RKO (cell line): ENCODE results near the gene E4F1.

Source experiments
- DNase-seq: peaks from one replicate; pipeline ENCODE4 v3.0.0-alpha.2; 2016; ENCODE audit warnings: low spot score

E4F1 gene

DNA sequence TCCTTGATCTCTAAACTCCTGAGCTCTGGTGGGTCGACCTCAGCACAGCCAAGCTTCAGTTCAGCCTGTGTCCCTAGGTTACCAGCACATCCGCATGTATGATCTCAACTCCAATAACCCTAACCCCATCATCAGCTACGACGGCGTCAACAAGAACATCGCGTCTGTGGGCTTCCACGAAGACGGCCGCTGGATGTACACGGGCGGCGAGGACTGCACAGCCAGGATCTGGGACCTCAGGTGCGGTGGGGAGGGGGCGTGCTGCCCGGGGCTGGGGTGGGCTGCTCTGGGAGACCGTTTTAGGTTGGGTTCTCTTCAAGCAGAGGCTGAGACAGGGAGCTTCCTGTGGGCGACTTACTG is 17.0 kb upstream of the E4F1 start:
- DNase-seq = no peak

DNA sequence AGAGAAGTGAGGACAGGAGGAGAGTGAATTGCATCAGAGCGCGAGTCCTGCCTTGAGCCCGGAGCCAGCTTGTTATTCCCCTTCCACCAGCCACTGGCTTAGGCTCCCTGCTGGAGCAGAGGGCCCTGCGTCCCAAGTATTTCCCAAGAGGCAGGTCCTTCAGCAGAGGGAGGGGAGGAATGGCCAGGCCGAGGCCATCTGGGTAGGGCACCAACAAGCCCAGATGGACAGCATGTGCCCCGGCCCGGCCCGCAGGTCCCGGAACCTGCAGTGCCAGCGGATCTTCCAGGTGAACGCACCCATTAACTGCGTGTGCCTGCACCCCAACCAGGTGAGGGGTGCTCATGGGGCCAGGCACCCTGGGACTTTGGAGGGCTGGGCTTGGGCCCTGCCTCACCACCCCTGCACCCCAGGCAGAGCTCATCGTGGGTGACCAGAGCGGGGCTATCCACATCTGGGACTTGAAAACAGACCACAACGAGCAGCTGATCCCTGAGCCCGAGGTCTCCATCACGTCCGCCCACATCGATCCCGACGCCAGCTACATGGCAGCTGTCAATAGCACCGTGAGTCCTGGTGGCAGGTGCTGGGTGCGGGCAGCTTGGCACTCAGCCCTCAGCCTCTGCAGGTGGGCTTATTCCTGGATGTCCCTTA is 16.5 kb upstream of the E4F1 start:
- no peak for DNase-seq

DNA sequence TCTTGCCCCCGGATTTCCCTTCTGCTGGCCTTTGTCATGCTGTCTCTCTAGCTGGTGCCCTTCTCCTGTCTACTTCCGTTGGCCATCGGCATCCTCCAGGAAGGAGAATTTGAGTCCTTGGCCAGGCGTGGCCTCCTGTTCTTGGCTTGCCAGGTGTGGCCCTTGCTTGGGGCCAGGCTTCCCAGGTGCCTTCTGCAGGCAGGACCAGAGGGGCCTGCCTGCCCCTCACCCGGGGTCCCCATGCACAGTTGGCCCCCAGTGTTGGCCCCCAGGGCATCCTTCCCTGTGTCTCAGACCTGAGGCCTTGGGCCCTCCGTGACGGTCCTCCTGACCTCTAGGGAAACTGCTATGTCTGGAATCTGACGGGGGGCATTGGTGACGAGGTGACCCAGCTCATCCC is 15.5 kb upstream of the E4F1 start:
- no peak for DNase-seq

DNA sequence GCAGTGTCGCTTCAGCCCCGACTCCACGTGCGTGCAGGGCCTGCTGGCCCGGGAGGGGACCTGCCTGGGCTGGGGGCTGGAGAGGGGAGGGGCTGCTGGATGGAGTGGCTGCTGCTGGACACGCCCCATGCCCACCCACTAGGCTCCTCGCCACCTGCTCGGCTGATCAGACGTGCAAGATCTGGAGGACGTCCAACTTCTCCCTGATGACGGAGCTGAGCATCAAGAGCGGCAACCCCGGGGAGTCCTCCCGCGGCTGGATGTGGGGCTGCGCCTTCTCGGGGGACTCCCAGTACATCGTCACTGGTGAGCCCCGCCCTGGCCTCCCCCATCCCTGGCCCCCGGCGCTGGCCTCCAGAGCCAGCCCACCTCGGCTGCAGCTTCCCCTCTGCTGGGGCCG is 15.1 kb upstream of the E4F1 start:
- DNase-seq = no peak

DNA sequence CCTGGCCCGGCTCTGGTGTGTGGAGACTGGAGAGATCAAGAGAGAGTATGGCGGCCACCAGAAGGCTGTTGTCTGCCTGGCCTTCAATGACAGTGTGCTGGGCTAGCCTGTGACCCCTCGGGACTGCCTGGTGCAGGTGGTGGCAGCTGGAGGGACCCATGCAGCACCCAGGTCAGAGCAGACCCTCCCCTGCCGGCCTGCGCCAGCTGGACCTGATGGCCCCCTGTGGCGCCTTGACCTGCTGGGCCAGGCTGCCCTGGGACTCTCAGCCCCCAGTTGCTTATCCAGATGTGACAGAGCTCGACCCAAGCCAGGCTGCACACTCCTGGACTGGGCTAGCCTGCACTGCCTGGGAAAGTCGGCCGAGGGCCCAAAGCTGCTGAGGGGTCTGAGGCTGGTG is 14.6 kb upstream of the E4F1 start:
- no peak for DNase-seq

DNA sequence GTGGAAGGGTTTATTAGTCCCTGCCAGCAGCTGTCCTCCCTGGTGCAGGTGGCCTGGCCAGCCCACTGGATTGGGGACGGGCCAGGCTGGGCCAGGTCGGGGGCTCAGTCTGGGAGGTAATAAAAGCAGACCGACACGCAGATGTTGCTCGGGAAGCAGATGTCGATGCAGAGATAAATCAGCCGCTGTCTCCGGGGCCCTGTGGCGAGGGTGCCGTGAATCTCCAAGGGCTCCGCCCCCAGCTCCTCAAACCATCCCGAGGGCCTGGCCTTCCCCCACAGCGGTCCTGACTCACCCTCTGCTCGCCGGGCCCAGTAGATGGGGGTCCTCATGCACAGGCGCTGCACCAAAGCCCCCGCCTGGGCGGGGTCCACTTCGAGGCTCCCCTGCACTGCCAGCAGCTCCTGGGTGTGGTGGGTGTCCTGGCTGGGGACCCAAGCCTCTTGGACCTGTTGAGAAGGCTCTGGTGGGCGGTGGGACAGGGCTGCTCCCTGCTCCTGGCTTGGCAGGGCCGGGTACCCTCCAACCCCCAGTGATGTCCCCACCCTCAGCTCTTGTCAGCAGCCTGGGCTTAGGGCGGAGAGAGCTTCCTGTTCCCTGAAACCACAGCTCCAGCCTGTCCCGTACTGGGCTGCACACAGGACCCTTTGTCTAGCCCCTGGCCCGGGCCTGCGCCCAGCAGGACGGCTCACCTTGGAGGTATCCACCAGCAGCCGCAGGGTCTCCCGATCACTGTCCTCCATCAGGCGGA is 14.0 kb upstream of the E4F1 start:
- DNase-seq = no peak

DNA sequence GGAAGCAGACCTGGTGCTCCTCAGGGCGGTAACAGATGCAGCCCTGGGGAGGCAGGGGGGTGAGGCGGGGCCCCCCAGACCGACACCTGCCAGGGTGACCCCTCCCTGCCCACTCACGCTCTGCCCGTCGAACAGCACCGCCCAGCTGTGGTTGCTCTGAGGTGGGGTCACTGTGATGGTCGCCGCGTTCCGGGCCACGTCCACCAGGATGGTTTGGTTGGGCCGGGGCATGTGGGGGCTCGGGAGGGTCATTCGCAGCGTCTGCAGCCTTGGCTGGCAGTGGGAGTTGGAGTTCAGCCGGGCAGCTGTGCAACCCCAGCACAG is 13.4 kb upstream of the E4F1 start:
- DNase-seq = no peak

DNA sequence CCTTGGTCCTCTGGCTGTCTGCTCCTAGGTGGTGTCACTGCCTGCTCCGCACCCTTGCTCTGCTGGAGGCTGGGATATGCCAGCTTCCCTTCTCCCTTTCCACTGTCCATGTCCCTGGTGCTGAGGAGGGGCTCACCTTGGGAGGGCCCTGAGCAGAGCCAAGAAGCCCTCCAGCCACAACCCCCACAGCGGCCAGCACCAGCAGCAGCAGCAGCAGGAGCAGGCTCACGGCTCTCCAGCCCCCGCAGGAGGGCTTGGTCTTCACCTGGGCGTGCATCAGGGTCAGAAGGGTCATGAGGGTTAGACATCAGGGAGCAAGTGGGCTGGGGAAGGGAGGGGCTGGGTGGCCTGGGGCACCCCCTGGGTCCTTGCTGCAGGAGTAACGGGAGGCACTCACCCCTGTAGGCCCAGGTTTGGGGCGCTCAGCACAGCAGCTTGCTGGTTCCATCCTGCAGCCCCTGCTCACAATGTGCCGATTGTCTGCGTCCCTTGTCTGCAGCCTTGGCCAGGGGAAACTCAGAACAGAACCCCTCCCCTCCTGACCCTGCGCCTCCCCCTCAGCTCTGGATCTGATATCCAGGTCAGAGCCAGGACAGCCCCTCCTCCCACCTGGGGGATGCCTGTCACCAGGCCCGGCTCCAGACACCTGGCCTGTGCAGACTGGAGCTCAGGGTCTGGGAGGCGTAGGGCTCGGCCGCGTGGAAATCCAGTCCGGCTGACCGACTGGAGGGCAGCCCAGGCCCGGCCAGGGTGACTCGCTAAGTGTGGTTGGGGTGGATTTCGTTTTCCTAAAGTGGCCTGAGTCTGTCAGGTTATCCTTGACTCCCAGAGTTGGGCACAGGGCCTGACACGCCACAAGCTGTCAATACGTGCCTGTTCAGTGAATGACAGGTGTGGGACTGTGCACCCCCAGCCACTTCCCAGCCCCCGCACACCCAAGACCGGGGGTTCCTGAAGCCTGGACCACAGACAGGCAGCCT is 12.7 kb upstream of the E4F1 start, which contains the start of gene BRICD5:
TSS of gene BRICD5 (minus strand) at position 478 of the 980 bp plus-strand sequence. CDS start at position 448, 30 bp downstream.
- DNase-seq = no peak

DNA sequence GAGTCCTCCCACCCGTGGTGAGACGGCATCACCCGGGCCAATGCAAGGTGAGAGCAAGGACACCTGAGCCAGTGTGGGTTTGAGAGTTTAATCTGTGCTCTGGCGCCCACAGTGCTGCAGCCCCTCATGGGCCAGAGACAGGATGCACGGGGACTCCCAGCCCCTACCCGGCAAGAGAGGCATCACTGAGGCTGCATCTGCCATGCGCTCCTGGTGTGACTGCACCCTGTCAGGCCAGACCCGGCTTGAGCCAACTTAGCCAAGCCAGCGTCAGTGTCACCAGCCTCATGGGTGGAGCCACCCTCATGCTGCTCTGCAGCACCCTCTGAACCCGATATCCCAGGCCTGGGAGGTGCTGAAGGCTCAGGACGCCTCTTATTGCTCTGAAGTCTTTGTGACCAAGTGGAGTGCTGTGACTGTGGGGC is 11.5 kb upstream of the E4F1 start:
- DNase-seq = no peak

DNA sequence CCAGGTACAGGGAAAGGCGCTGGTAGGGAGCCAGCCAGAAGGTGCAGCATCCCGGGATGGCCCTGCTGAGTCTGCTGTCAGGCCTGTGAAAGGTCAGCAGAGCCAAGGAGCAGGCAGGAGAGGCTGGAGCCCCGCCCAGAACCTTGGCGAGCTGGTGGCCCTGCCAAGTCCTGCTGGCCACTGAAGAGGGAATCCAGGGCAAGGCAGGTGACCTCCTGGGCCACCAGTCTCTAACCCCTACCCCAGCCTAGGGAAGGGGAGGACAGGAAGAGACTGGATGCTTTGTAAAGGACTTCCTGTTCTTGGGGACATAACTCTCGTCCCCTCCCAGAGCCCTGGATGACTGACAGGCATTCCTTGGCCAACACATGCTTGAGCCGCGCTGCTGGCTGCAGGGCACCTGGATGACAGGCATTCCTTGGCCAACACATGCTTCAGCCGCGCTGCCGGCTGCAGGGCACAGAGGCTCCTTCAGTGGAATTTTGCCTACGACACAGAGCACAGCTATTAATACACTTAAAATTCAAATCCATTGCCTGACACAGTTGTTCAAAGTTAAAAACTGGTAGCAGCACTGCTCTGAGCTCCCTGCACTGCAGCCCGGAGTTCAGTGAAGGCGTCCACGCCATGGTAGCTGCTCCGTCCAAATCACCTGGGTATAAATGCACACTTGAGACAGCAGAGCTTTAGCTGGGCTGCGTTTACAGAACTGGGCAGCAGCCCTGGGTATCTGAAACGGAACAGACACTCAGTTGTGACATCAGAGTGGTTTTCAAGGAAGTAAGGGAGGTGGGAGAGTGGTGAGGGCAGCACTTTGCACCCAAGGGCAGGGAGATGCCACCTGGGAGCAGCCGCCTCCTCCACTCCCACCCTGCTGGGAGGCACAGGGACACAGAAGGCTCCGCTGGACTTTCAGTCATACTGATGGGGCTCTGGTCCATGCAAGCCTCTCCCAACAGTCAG is 10.7 kb upstream of the E4F1 start:
- peak; percentile 73 for DNase-seq

DNA sequence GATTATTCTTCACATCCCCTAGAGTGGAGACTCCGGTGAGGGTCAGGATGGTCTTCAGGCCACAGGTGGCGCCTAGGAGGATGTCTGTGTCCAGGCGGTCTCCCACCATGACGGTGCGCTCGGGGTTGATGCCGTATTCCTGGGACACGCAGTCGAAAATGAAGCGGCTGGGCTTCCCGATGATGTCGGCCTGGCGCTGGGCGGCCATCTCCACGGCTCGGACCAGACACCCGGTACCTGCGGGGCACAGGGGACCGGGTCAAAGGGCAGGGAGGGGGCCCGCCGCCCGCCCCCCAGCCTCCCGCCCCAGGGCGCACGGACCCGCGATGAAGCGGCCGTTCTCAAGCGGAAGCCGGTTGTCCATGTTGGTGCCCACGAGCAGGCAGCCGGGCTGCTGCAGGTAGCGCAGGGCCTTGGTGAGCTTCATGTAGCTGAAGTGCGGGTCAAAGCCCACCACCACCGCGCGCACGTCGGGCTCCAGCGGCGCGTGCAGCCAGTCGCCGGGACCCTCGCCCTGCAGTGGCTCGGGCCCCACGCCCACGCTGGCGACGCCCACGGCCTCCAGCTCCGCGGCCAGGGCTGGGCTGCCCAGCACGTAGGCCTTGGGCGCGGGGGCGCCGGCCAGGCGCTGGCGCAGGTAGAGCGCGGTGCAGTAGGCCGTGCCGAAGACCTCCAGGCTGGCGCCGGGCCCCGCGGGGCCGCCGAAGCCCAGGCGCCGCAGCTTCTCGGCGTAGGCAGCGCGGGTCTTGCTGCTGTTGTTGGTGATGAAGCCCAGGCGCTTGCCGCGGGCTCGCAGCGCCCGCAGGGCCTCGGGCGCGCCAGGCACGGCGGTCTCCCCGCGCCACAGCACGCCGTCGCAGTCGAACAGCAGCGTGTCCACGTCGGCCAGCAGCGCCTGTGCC is 9.3 kb upstream of the E4F1 start:
- DNase-seq = no peak

DNA sequence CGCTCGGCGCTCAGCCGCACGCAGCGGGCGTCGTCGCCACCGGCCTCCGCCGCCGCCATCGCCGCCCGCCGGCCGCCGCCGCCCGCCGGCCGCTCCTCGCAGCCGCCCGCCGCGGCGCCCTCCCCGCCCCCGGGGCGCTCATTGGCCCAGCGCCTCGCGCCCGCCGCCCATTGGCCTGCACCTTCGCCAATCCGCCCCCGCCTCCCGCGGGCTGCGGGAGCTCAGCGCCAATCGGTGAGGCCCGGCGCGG is 8.7 kb upstream of the E4F1 start, which contains the start of gene PGP:
TSS of gene PGP (minus strand) at position 122 of the 250 bp plus-strand sequence. CDS start at position 59, 63 bp downstream.
- no peak for DNase-seq

DNA sequence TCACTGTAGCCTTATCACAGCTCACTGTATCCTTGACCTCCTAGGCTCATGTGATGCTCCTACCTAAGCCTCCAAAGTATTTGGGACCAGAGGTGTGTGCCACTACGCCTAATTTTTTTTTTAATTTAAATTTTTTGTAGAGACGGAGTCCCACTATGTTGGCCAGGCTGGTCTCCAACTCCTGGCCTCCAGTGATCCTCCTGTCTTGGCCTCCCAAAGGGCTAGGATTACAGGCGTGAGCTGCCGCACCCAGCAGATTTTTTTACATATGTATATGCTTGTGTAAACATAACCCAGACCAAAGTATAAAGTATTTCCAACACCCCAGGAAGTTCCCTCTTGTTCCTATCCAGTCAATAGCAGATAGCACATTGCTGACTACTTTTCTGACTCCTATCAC is 7.1 kb upstream of the E4F1 start:
- DNase-seq = no peak

DNA sequence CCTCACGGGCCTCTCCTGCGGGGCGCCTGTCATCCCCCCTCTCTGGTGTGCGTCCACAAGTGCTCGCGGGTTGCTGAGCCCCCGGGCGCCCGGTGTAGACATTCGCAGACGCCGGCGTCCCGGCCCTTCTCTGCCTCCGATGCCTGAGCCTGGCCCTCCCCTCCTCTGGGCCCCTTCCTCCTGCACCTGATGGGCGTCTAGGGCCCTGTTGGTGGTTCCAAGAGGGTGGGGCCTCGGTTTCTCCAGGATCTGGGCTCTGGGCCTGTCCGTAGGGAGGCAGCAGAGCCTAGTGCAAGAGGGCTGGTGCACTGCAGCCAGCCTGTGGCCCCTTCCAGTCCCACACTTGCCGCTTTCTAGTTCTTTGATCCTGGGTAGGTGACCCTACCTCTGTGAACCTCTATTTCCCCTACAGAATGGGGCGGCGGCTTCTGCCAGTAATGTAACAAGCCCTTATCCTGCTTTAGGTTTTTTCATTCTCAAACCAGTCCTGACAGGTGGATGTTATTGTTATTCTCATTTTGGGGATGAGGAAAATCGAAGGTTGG is 623 bp downstream of the E4F1 start:
- peak; percentile 68 for DNase-seq

DNA sequence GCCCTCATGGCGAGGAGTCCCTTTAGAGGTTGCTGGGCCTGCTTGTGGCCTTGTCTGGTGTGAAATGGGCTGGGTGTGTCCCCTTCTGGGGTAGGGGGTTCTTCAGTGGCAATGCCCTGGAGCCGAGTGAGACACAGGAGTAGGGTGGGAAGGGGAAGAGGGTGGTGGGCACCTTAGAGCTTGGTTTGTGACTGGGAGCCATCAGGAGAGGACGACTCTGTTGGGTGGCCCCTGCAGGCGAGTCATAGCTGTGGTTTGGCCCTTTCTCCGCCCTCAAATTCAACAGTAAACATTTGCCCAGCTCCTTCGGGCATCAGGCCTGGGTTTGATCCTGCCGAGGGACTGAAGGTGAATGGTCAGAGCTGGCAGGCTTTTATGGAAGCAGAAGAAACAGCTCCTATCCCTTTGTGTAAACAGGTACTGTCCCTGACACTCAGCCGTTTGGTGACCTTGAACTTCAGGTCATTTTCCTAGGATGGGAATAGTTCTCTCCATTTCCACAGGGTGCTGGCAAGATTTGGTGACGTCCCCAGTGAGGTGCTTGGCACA is 2.9 kb downstream of the E4F1 start:
- no peak for DNase-seq

DNA sequence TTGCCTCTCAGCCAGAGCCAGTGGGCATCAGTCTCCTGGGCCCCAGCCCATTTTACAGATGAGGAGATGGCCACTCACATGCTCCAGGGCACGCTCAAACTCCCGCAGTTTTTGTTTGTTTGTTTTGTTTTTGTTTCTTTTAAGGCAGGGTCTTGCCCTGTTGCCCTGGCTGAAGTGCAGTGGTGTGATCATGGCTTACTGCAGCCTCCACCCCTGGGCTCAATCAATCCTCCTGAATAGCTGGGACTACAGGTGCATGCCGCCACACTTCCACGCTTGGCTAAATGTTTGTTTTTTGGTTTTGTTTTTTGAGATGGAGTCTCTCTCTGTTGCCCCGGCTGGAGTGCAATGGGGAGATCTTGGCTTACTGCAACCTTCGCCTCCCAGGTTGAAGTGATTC is 3.5 kb downstream of the E4F1 start:
- no peak for DNase-seq

DNA sequence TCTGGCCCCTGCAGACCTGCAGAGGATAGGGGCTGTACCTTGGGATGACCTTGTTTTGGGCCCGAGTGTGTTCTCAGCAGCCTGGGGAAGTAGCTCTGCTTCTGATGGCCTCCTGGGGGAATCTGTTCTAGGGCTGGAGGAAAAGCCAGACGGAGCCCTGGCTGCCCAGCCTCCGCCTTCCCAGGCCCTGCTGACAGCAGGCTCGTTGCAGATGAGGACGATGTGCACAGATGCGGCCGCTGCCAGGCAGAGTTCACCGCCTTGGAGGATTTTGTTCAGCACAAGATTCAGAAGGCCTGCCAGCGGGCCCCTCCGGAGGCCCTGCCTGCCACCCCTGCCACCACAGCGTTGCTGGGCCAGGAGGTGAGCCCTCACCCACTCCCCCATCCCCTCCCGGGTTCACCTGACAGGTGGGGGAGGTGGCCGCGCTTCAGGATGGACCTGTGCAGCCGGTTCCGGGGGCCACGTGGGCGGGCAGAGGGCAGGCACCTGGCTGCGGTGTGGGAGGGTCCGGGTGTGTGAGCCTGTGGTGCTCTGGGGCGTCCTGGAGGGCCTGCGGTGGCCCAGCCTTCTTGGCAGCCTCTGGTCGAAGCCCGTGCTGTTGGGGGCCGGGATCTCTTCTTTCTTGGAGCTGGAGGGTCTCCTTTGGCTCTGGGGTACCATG is 4.9 kb downstream of the E4F1 start:
- no peak for DNase-seq

DNA sequence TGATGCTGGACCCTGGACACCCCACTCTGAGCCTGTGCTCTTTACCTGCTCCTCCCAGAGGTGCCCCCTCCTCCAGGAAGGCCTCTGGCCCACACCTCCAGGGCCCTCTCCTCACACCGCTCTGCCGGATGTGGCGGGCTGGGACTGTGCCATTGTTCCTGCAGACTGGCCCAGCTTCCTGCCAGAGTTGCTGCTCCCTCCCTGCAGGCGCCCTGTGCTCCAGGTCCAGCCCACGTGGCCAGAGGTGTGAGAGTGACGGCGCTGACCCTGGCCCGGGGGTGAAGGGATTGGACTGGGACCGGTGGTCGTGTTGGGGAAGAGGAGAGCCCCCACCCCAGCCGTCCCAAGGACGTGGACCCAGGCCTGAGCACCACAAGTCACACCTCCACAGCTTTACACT is 5.7 kb downstream of the E4F1 start:
- DNase-seq = no peak

DNA sequence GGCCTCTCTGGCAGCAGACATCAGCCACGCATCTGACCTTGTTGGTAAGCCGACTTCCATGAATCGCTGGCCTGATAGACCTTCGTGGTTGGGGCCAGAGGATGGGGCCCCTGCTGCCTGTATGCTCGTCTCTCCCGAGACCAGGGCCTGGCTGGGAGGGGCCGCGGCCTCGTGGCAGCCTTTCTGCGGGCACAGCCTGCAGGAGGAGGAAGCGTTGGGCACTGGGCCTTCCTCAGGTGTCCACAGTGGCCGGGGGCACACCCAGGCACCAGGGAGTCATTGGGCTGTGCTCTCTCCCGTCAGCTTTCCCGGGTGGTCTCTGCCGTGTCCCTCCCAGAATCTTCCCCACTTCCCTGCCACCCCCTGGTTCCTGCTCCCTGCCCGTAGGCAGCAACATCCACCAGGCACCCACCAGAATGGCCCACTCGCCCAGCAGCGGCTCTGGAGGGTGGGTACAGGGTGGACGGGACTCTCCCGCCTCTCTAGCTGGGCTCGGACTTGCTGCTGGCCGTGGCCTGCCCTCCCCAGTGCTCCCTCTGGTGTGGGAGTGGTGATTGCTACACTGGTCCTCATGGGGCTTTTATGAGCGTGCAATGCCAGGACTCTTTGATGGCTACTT is 6.3 kb downstream of the E4F1 start:
- DNase-seq = no peak
